Transverse colon (tissue), 4 donors: ENCODE measurements around the gene PPDPF.

Experiments used
- EP300 ChIP-seq: sonication (generic); formaldehyde crosslinking; IDR thresholded peaks from one replicate; pipeline ENCODE4 v1.6.1; 2017; ENCODE audit warnings: antibody characterized with exemption, low read depth
- POLR2A ChIP-seq: fragments of 450-650 bp; IDR thresholded peaks from one replicate; pipeline ENCODE4 v1.6.1; 2016; ENCODE audit warnings: antibody characterized with exemption, mild to moderate bottlenecking, moderate library complexity
- POLR2AphosphoS5 ChIP-seq, 3 donors: sonication (generic); formaldehyde crosslinking; IDR thresholded peaks; one replicate each; pipeline ENCODE4 v1.6.1; 2016; ENCODE audit warnings: antibody characterized with exemption in 3 of 3
- TF ChIP-seq, protein P1 (sequence below), 5 experiments: fragments of 200-600 bp in 3 of 5; fragments of 450-650 bp in 2 of 5; sonication (generic) in 3 of 5; IDR thresholded peaks; 1 replicate in 2 of 5; 2 replicates in 3 of 5; pipeline ENCODE4 v1.5.1; 2016 to 2017; ENCODE audit warnings: antibody characterized with exemption in 5 of 5, inconsistent platforms in 3 of 5, mild to moderate bottlenecking in 2 of 5, moderate library complexity in 1 of 5

GRCh38 chr20:63543131-63543530 is 22.6 kb downstream of the PPDPF start:
- TF ChIP-seq POLR2A (no peak), POLR2AphosphoS5 (IDR thresholded peaks at IDR 0.05) (no peak), EP300 (no peak)
- TF ChIP-seq, protein P1, sequence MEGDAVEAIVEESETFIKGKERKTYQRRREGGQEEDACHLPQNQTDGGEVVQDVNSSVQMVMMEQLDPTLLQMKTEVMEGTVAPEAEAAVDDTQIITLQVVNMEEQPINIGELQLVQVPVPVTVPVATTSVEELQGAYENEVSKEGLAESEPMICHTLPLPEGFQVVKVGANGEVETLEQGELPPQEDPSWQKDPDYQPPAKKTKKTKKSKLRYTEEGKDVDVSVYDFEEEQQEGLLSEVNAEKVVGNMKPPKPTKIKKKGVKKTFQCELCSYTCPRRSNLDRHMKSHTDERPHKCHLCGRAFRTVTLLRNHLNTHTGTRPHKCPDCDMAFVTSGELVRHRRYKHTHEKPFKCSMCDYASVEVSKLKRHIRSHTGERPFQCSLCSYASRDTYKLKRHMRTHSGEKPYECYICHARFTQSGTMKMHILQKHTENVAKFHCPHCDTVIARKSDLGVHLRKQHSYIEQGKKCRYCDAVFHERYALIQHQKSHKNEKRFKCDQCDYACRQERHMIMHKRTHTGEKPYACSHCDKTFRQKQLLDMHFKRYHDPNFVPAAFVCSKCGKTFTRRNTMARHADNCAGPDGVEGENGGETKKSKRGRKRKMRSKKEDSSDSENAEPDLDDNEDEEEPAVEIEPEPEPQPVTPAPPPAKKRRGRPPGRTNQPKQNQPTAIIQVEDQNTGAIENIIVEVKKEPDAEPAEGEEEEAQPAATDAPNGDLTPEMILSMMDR (IDR thresholded peaks at IDR 0.05) = no peak
